22Rv1 (cell line): ENCODE measurements around the gene HSD17B11.

Experiments used
- ZFX ChIP-seq: fragments of 450-650 bp; IDR thresholded peaks from 2 replicates; pipeline ENCODE4 v1.6.1; 2017; ENCODE audit warnings: antibody characterized with exemption, borderline replicate concordance
- TF ChIP-seq, protein P1 (sequence below): fragments of 450-650 bp; IDR thresholded peaks from 2 replicates; pipeline ENCODE4 v1.5.1; 2017; ENCODE audit warnings: mild to moderate bottlenecking

DNA sequence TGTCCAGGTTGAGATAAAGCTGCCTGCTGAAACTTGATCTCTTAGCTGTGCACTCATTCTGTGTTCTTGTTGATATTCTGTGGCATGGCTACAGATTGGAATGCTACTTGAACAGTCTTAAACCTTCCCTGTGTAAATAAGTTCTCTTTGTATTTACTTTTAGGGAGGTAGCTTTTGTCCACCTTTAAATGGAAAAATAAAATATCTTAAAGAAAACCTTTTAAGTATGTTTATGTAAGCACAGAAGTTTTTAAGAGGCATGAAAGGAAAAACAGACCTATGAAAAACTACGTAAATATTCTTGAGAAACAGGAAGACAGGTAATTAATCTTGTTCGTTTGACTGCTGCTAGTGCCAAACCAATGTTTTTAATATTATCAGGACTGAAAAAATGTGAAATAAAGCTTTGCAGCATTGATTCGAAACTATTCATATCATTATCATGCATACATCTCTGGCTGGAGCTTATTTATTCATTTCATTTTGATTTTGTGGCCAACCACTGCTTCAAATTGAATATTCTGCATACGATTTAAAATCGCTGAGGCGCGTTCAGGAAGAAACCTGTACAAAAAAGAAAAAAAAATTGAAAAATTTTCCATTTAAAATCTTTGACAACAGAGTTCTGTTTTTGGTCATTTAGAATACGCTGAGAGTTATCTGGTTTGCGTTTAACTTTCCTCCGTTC is 86.1 kb downstream of the HSD17B11 start:
- TF ChIP-seq, protein P1, sequence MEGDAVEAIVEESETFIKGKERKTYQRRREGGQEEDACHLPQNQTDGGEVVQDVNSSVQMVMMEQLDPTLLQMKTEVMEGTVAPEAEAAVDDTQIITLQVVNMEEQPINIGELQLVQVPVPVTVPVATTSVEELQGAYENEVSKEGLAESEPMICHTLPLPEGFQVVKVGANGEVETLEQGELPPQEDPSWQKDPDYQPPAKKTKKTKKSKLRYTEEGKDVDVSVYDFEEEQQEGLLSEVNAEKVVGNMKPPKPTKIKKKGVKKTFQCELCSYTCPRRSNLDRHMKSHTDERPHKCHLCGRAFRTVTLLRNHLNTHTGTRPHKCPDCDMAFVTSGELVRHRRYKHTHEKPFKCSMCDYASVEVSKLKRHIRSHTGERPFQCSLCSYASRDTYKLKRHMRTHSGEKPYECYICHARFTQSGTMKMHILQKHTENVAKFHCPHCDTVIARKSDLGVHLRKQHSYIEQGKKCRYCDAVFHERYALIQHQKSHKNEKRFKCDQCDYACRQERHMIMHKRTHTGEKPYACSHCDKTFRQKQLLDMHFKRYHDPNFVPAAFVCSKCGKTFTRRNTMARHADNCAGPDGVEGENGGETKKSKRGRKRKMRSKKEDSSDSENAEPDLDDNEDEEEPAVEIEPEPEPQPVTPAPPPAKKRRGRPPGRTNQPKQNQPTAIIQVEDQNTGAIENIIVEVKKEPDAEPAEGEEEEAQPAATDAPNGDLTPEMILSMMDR: no peak
- no peak for TF ChIP-seq ZFX
